GM12873 (cell line): ENCODE data around the gene FAM180B.

Experiments used
- CTCF ChIP-seq: IDR thresholded peaks from 2 replicates; pipeline ENCODE4 v1.5.1; 2012; ENCODE audit warnings: low read depth, mild to moderate bottlenecking, moderate library complexity, low read length, control low read depth; ENCODE audit not compliant: insufficient read depth; ENCODE audit errors: missing control alignments

Gene FAM180B

GRCh38 chr11:47607380-47607779, 20.9 kb downstream of the FAM180B start:
- no peak for TF ChIP-seq CTCF

- TF ChIP-seq CTCF, result no peak
Observed at GRCh38 chr11:47609675-47610074, 23.2 kb downstream of the FAM180B start.

- no peak for TF ChIP-seq CTCF
Observed at GRCh38 chr11:47611348-47611794, 24.9 kb downstream of the FAM180B start.

- TF ChIP-seq CTCF, result no peak
Observed at GRCh38 chr11:47615249-47615648, 28.8 kb downstream of the FAM180B start.

- peak; percentile 77 for TF ChIP-seq CTCF
Observed at GRCh38 chr11:47616726-47617416, 30.4 kb downstream of the FAM180B start.

- no peak for TF ChIP-seq CTCF
Observed at GRCh38 chr11:47617417-47617809, 30.9 kb downstream of the FAM180B start.

GRCh38 chr11:47620836-47621378, 34.4 kb downstream of the FAM180B start:
- TF ChIP-seq CTCF, result no peak
